Vagina (tissue), 2 donors: Measurements from ENCODE around the gene SH3GL2.

Experiments
- CTCF ChIP-seq, 3 experiments: fragments of 450-650 bp in 2 of 3; fragments of 200-600 bp in 1 of 3; sonication (generic) in 1 of 3; IDR thresholded peaks; one replicate each; pipeline ENCODE4 v1.5.1; 2017 to 2019; ENCODE audit warnings: antibody characterized with exemption in 3 of 3, mild to moderate bottlenecking in 2 of 3, moderate library complexity in 2 of 3
- POLR2A ChIP-seq, 2 donors: fragments of 450-650 bp; IDR thresholded peaks; one replicate each; pipeline ENCODE4 v1.6.1; 2017; ENCODE audit warnings: antibody characterized with exemption in 2 of 2, mild to moderate bottlenecking in 2 of 2, moderate library complexity in 2 of 2
- POLR2AphosphoS5 ChIP-seq, 2 donors: sonication (generic); formaldehyde crosslinking; IDR thresholded peaks; one replicate each; pipeline ENCODE4 v1.9.0; 2017; ENCODE audit warnings: antibody characterized with exemption in 2 of 2, mild to moderate bottlenecking in 2 of 2, low read depth in 1 of 2; ENCODE audit not compliant: insufficient read depth in 1 of 2

- TF ChIP-seq CTCF (IDR thresholded peaks at IDR 0.05) (no peak), POLR2AphosphoS5 (IDR thresholded peaks at IDR 0.05; ENCODE audit: insufficient read depth in 1 of 2, low read depth in 1 of 2) (no peak), POLR2A (IDR thresholded peaks at IDR 0.05) (no peak)
Observed at GRCh38 chr9:17829064-17829463, 250.2 kb downstream of the SH3GL2 start.
